Natural killer cell treated with Interleukin-12 subunit alpha and Interleukin-12 subunit beta and Interleukin-15 and Interleukin-18, amount 100 ng/mL, for 72 hours (primary cell): Measurements from ENCODE around the gene NUDT1. TPM values are rescaled to one million over a fixed set of nuclear protein-coding genes. Genes with fewer than 3 reads are reported as not detected.

ENCODE experiments used
- total RNA-seq, 2 donors: library from RNA; stranded (reverse); gene quantifications; one replicate each; pipeline ENCODE4 v1.2.3, GENCODE V29; 2022

The NUDT1 gene
- total RNA-seq, 2 donors from 2014 or later, result 31.7 to 65.2 TPM

Other genes starting within 250 kb of the NUDT1 start
- 10 to 100 TPM; 39.5 to 79.4 TPM for gene MAD1L1, start 9.3 kb upstream of the NUDT1 start, total RNA-seq
- gene MRM2, start within 50 bp of the NUDT1 start, total RNA-seq, result 10 to 100 TPM; 30.0 to 34.5 TPM
- 10 to 100 TPM; 28.9 to 34.5 TPM for gene SNX8, start 72.2 kb downstream of the NUDT1 start, total RNA-seq
- gene EIF3B, start 112.6 kb downstream of the NUDT1 start, total RNA-seq, result 100 to 1,000 TPM; 229 to 348 TPM
- gene CHST12, start 161.4 kb downstream of the NUDT1 start, total RNA-seq, result 10 to 100 TPM; 29.6 to 31.7 TPM
- not detected for gene GRIFIN, start 234.2 kb downstream of the NUDT1 start, total RNA-seq